Psoas muscle (tissue), 8 donors: Measurements from ENCODE around the gene OGFOD1. TPM values are rescaled to one million over a fixed set of nuclear protein-coding genes. Genes with fewer than 3 reads are reported as not detected.

Source experiments
- ATAC-seq, 4 donors: fragments of 200-7000 bp; cut with Tn5 transposase; one replicate each; pipeline ENCODE4 v1.9.1; 2020; ENCODE audit warnings: moderate library complexity in 3 of 4, mild to moderate bottlenecking in 2 of 4
- DNase-seq, 2 donors: peaks; one replicate each; pipeline ENCODE4 v3.0.0-alpha.2; 2020
- H3K27ac ChIP-seq: fragments of 200-600 bp; one replicate; pipeline ENCODE4 v1.8.0; 2022
- H3K27me3 ChIP-seq, 3 donors: fragments of 200-600 bp in 1 of 3; one replicate each; pipeline versions ENCODE4 v1.6.1 to v1.8.0; 2013 to 2022; ENCODE audit warnings: low read length in 2 of 3, mild to moderate bottlenecking in 2 of 3, moderate library complexity in 1 of 3; ENCODE audit not compliant: insufficient read depth in 3 of 3
- H3K36me3 ChIP-seq, 2 donors: fragments of 200-600 bp in 1 of 2; one replicate each; pipeline versions ENCODE4 v1.6.1 to v1.8.0; 2013 to 2022; ENCODE audit warnings: low read depth in 1 of 2, mild to moderate bottlenecking in 1 of 2, moderate library complexity in 1 of 2; ENCODE audit not compliant: insufficient read depth in 1 of 2
- H3K4me1 ChIP-seq: fragments of 200-600 bp; one replicate; pipeline ENCODE4 v1.8.0; 2022
- H3K4me3 ChIP-seq: fragments of 200-600 bp; one replicate; pipeline ENCODE4 v1.8.0; 2022; ENCODE audit warnings: mild to moderate bottlenecking
- H3K9me3 ChIP-seq: fragments of 200-600 bp; one replicate; pipeline ENCODE4 v1.8.0; 2022
- CTCF ChIP-seq: fragments of 200-600 bp; IDR thresholded peaks from one replicate; pipeline ENCODE4 v1.8.0; 2022; ENCODE audit warnings: antibody characterized with exemption
- WGBS, 3 donors: extraction: QIAGEN DNeasy Blood & Tissue Kit; methylation state at CpG; one replicate each; pipeline versions ENCODE4 v1.1.6 to v1.1.7; 2013; 5-methylcytosine and 5-hydroxymethylcytosine counted together
- intact Hi-C, 2 donors: fragments of 100-400 bp; cut with DNase I; formaldehyde crosslinking; loops; one replicate each; pipeline versions ENCODE4 v1.11.0 to v1.14.2; 2022
- polyA plus RNA-seq, 3 donors: library from polyadenylated mRNA; stranded (reverse); fragments of 200-250 nt; gene quantifications; one replicate each; pipeline ENCODE4 v1.2.3, GENCODE V29; 2013
- total RNA-seq, 4 donors: library from RNA; stranded (reverse); fragmentation: NEBNext Ultra II Directional in 2 of 4; extraction: Animal tissue kit (Norgen Biotek cat#: 25700) in 2 of 4; gene quantifications; one replicate each; pipeline versions ENCODE4 v1.2.1 to v1.2.4, GENCODE V29; 2021 to 2023
- donor health status: healthy with polysubstance abuse.
- donor health status: DM: no; HTN: no; CAD: no; lungs with moderate emphysema.
- donor health status: Bipolar disorder and iron deficiency.
- donor health status: healthy.
- donor health status: DM: yes; HTN: yes; CAD: no.
- donor health status: DM: no; HTN: no; CAD: no.
- donor health status: DM: no; HTN: no; CAD: no.
- donor health status: DM: yes; HTN: yes; CAD: no.

OGFOD1 gene
- total and polyA plus RNA-seq, 7 donors = 40.9 to 100 (median 65.0) TPM

- peaks cover 18 to 100% of the 10 kb centered on the region in 2 donors for H3K36me3 ChIP-seq
- no peak overlapping the region for H3K4me3 ChIP-seq
- intact Hi-C loops = no loop called here
- DNase-seq = no peak
- H3K27ac ChIP-seq = no peak overlapping the region
- H3K4me1 ChIP-seq = no peaks in the 10 kb centered on the region
- no peaks in the 10 kb centered on the region for H3K9me3 ChIP-seq
- no peak for TF ChIP-seq CTCF
- no peak for ATAC-seq
- no peaks in the 10 kb centered on the region for H3K27me3 ChIP-seq
- WGBS, 3 donors = 89 to 95% (median 93%) methylated on average over 6 of the region's 6 CpGs
These were observed 11.8 kb downstream of the OGFOD1 start for GRCh38 chr16:56463153-56463552.

- ATAC-seq = no peak
- Histone ChIP-seq H3K27ac (no peak overlapping the region), H3K27me3 (no peaks in the 10 kb centered on the region), H3K4me3 (no peak overlapping the region), H3K9me3 (no peaks in the 10 kb centered on the region), H3K4me1 (no peaks in the 10 kb centered on the region), H3K36me3 (peaks cover 30 to 100% of the 10 kb centered on the region in 2 donors)
- no peak for DNase-seq
- 95 to 99% (median 97%) methylated on average over 2 of the region's 2 CpGs for WGBS, 3 donors
- intact Hi-C loops = no loop called here
- no peak for TF ChIP-seq CTCF
These were observed 15.0 kb downstream of the OGFOD1 start for GRCh38 chr16:56466344-56466743.

GRCh38 chr16:56468800-56469199 lies 17.4 kb downstream of the OGFOD1 start:
- Histone ChIP-seq H3K27ac (no peak overlapping the region), H3K27me3 (no peaks in the 10 kb centered on the region), H3K4me1 (no peaks in the 10 kb centered on the region), H3K4me3 (no peak overlapping the region), H3K36me3 (peaks cover 37 to 100% of the 10 kb centered on the region in 2 donors), H3K9me3 (no peaks in the 10 kb centered on the region)
- no peak for DNase-seq
- TF ChIP-seq CTCF = no peak
- ATAC-seq = no peak
- intact Hi-C loops = no loop called here

- H3K27ac ChIP-seq = no peak overlapping the region
- intact Hi-C loops = no loop called here
- H3K9me3 ChIP-seq = no peaks in the 10 kb centered on the region
- TF ChIP-seq CTCF = no peak
- no peak overlapping the region for H3K4me3 ChIP-seq
- no peaks in the 10 kb centered on the region for H3K27me3 ChIP-seq
- H3K36me3 ChIP-seq = peaks cover 41 to 100% of the 10 kb centered on the region in 2 donors
- DNase-seq (no peak), ATAC-seq (no peak)
- WGBS, 3 donors = 90 to 99% (median 92%) methylated on average over 7 of the region's 7 CpGs
- no peaks in the 10 kb centered on the region for H3K4me1 ChIP-seq
These were observed 18.4 kb downstream of the OGFOD1 start for GRCh38 chr16:56469748-56470147.

GRCh38 chr16:56470232-56470631 lies 18.9 kb downstream of the OGFOD1 start:
- H3K27ac ChIP-seq = no peak overlapping the region
- no peaks in the 10 kb centered on the region for H3K27me3 ChIP-seq
- DNase-seq (no peak), ATAC-seq (no peak)
- intact Hi-C loops = no loop called here
- no peak for TF ChIP-seq CTCF
- H3K4me1 ChIP-seq = no peaks in the 10 kb centered on the region
- H3K9me3 ChIP-seq = no peaks in the 10 kb centered on the region
- peaks cover 45 to 100% of the 10 kb centered on the region in 2 donors for H3K36me3 ChIP-seq
- H3K4me3 ChIP-seq = no peak overlapping the region
- 86 to 90% (median 89%) methylated on average over 3 of the region's 3 CpGs for WGBS, 3 donors
